Measurements from ENCODE around the gene MIPEP. TPM values are rescaled to one million over a fixed set of nuclear protein-coding genes. Genes with fewer than 3 reads are reported as not detected.
A peak's percentile ranks its signal among the peaks of the same experiment; 100 is the strongest.
"Not testable (repeated sequence)": the region's sequence is repeated elsewhere in the genome, so short reads cannot be mapped to it uniquely, and the experiment has no call there.

The MIPEP gene
- total RNA-seq, 1 donor from 2014 or later = 48.9 TPM

DNA sequence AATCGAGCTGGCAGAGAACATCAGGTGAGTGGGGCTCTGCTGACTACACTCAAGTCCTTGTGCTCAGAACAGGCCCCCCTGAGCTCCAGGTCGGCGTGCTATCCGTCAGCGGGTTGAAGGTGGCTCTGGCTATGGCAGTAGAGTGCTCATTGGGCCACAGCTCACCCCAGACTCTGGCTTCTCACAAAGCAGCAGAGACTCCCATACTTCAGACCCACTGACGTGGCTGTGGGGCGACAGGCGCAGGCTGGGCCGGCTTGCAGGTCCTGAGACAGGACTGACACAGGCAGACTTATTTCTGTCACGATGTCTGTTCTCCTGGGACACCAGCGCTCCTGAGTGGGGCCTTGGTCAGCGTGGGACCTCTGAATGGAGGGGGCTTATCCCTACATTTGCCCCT lies 5.5 kb upstream of the MIPEP start:
- DNase-seq; ATAC-seq; intact Hi-C loops (cut with micrococcal nuclease): not testable (repeated sequence)

DNA sequence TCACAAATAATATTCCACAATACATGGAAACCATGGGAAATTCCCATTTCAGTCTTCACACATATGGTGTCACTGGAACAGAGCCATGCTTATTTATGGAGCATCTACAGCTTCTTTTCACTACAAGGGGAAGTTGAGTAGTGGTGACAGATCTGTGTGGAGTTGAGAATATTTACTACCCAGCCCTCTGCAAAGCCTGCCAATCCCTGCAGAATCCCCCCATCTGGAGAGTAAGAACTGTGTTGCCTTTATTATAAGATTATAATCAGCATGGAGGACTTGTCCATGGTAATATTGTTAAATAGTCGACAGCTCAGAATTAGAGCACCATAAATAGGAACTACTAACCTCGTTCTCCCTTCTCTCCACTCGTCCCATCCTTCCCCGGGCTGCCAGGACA lies 4.6 kb upstream of the MIPEP start:
- intact Hi-C loops (cut with micrococcal nuclease); ATAC-seq; DNase-seq: not testable (repeated sequence)

DNA sequence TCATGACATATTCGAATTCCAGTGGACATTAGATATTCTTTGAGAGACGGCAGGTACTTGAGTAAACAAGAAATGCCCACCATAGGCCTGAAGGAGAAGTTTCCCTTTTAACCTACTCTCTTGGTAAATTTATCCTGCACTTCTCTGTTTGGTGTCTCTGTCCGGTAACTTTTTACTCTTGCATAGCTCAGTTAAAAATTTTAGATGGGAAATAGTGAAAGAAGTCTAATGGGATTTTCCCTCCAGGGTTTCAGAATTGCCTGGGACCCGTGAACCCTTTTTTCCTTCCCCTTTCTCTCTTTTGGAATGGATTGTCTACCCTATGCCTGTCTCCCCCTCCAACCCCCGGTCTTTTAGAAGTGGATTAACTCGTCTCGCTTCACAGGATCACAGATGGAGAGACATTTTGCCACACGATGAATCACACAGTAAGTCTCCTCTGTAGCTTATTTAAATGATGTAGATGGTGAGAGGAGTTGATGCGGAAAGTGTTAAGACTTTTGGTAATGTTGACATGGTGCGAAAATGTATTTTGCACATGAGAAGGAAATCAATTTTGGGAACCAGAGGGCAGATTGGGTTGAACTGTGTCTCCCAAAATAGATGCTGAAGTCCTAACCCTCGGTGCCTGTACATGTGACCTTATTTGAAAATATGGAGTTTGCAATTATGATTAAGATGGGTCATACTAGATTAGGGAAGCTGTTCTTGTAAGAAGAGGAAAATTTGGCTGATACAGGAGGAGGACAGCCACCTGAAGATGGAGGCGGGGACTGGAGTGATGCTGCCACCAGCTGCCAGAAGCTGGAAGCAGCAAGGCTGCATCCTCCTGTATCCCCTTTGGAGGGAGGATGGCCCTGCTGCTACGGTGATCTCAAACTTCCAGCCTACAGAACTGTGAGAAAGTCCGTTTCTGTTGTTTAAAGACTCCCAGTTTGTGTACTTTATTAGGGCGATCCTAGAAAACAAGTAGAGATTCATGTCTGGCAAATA lies 711 bp upstream of the MIPEP start:
- DNase-seq (no peak), ATAC-seq (no peak)
- intact Hi-C loops (cut with micrococcal nuclease) = no loop called here

DNA sequence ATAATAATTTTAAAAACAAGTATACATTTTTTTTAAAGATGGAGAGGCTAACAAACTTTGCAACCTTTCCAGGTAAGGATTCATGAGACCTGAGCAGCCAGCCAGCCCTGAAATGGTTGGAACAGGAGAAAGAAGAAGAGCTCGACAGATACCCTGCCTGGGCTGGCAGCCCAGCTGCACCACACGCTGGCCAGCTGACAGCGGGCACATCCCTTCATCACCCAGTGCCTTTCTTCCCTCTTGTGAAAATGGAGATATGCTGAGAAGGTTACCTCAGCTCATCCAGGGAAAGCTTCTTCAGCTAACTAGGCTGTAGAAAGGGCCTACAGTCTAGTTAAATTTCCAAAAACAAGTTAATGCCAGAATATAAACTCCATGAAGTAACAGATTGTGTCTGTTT lies 4.8 kb downstream of the MIPEP start:
- DNase-seq; intact Hi-C loops (cut with micrococcal nuclease); ATAC-seq: not testable (repeated sequence)

DNA sequence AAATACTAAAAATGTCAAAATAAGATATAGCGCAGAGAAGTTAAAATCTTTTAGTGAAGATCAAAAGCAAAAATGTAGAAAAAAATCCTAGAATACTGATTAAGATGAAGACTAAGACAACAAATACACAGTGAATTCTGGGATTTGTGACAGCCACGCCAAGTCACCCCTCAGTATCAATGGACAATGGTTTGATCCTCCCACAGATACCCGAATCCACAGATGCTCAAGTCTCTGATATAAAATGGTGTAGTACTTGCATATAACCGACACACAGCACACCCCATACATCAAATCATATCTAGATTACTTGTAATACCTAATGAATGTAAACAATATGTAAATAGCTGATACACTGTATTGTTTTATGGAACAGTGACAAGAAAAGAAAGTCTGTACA lies 5.9 kb downstream of the MIPEP start:
- no peak for ATAC-seq
- DNase-seq = no peak
- intact Hi-C loops (cut with micrococcal nuclease) = no loop called here

DNA sequence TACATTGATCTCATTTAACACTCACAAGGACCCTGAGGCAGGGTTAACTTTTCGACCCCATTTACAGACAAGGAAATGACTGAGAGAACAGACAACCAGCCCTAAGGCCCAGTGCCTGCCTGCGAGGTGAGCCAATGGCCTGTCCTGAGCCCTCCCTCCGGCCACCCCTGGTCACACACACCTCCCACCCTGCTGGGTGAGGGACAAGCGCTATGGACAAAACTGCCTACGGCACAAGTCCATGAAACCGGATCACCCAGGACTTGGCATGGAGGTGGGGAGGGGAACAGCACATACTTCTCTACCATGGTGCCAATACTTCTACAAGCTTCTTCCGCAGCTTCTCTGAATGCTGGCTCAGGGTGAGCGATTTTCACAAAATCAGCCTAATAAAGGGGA lies 7.8 kb downstream of the MIPEP start:
- intact Hi-C loops (cut with micrococcal nuclease); ATAC-seq; DNase-seq: not testable (repeated sequence)

DNA sequence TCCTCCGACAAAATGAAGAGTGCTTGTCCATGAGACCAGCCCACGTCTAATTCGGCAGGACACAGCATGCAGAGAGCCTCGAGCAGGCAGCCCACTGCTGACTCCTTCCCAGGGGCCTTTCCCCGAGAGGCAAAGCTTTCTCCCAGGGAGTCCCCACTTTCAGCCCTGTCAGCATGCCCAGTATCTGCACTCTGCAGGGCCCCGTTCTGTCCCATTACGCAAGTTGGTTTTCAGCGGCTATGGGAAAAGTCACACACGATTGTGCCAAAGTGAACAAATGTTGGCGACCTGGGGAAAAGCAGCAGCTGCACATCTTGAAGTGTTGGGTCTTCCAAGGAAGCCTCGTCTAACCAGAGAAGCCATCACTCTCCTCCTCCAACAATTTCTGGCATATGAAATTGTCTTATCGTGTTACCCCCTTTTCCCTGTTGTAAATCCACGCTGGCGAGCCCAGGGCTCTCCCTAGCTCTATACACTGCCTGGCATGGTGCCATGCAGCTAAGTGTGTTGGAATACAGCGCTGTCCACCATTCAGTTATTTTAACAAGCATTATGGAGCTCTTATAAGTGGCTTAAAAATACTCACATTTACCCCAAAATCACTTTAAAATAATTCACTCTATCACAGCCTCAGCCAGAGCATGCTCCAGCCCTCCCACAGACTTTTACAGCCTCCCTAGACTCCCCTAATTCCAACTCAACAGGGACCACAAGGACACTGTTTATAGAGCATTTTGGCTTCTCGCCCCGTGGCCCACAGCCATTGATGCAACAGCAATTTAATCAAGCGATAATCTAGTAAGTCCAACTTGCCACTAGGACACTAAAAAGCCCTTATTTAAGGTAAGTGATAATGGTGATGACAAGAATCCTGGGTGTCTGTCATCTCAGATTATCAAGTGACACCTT lies 8.5 kb downstream of the MIPEP start:
- DNase-seq; ATAC-seq; intact Hi-C loops (cut with micrococcal nuclease): not testable (repeated sequence)

DNA sequence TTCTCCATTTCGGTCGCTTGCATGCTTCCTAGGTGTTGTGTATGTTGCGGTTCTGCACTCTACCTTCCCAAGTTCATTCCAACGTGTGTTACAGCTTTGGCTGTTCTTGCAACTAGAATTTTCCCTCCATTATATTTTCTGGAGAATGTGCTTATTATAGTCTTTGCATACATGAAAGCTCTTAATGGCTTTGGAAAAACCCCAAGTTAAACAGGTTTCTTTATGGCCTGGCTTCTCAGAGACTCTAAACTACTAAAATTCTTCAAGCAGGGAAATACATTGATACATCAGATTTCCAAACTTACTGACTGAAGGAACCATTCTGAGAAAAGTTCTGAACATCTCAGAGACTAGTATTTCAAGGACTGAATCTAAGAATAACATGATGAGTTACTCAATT lies 11.9 kb downstream of the MIPEP start:
- intact Hi-C loops (cut with micrococcal nuclease) = loop anchor here (10.0 kb wide), 1 partner anchor 162 kb away; no protein-coding TSS in a partner anchor
- ATAC-seq (no peak), DNase-seq (no peak)

DNA sequence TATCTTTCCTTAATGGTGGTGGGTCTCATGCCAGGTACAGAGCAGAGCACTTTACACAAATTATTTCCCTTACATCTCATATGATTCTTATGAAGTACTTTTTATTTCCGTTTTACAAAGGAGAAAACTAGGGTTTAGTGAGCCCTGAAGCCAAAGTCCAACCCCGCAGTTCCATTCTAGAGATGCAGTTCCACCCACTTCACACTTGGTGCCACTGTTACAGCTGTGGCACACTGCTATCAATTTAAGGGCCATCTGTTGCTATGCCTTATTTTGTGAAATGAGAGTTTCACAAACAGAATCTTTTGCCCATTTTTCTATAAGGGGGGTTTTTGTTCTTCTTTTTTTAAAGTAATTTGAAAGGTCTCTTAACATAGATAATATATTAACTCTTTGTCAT lies 12.9 kb downstream of the MIPEP start:
- intact Hi-C loops (cut with micrococcal nuclease) = loop anchor here (10.0 kb wide), 1 partner anchor 161 kb away; no protein-coding TSS in a partner anchor
- no peak for ATAC-seq
- DNase-seq = no peak

DNA sequence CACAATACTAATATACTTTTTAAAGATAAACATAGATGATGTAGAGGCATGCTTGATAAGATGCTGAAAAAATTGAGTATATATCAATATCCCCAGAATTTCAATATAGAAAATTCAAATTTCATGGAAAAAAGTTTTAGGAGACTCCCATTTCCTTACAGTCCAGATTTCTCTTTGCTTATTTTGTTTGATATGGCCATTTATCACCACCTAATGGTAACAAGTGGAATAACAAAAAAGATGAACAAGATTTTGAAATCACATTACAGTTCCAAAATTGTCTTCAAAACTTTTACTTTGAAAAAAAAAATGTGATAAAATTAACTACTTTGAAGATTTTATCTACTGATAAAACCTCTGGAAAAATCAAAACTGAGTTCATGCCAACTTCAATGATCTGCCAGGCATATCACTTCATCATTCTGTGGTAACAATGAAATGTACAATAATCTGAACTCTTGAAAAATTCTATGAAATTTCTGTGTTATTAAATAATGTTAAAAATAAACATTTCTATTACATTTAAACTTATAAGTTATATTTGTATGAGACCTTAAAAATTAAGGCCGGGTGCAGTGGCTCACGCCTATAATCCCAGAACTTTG lies 17.5 kb downstream of the MIPEP start:
- intact Hi-C loops (cut with micrococcal nuclease) = loop anchor here (5.0 to 10.0 kb wide), 2 partner anchors 157 to 404 kb away; no protein-coding TSS in a partner anchor
- ATAC-seq (peak; percentile 41), DNase-seq (no peak)

DNA sequence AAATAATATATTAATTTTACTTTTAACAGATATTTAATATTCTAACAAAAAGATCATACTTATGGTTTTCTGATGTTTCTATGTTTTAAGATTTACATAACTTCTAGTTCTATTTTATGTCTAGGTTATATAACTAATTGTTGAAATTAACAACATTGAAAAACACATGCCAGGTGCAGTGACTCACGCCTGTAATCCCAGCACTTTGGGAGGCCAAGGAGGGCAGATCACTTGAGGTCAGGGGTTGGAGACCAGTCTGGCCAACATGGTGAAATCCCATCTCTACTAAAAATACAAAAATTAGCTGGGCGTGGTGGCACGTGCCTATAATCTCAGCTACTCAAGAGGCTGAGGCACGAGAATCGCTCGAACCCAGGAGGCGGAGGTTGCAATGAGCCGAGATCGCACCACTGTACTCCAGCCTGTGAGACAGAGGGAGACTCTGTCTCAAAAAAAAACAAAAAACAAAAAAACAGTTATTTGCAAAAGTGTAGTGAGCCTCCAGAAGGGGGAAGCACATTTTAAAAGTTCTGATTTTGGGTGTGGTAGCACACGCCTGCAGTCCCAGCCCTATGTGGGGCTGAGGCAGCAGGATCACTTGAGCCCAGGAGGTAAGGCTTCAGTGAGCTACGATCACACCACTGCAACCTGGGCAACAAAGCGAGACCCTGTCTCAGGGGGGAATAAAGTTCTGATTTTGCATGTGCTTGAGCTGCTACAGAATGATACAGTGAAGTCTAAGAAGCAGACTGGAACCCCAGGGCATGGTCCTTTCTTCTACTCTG lies 18.7 kb downstream of the MIPEP start:
- DNase-seq (no peak), ATAC-seq (no peak)
- intact Hi-C loops (cut with micrococcal nuclease) = loop anchor here (5.0 to 10.0 kb wide), 2 partner anchors 156 to 403 kb away; no protein-coding TSS in a partner anchor

DNA sequence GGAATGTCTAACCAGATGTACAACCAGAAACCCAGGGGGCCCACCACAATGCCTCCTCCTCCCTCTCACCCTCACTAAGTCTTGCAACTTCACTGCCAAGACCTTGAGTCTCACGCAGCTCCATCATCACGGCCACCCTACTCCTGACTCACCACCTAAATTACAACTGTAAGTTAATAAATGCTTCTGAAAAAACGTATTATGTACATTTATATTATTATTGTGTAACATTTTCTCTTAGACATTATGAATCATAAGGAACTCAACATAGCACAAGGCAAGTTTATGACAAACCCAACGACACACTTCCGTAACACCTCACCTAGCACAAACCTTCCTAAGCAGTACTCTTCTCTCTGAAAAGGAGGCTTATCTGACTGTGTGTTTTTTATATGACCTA lies 20.7 kb downstream of the MIPEP start:
- DNase-seq = no peak
- intact Hi-C loops (cut with micrococcal nuclease) = no loop called here
- no peak for ATAC-seq

DNA sequence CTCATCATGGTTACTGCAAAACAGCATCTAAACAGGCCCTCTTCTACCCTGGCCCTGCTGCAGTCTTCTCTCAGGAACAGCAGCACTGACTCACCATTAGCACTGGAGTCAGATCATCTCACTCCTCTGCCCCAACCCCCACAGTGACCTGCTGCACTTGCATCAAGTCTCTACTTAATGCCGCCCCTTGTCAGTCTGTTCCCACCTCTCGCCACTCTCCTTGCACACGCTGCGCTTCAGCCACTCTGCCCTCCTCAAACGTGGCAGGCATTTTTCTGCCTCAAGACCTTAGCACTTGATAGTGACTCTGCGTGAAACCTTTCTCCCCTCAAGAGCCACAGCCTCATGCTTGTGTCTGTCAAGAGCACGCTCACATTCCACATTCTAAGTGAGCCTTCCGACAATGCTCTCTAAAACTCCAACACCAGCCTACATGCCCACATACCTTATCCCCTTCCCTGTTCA lies 22.1 kb downstream of the MIPEP start:
- ATAC-seq (no peak), DNase-seq (no peak)
- intact Hi-C loops (cut with micrococcal nuclease) = no loop called here

DNA sequence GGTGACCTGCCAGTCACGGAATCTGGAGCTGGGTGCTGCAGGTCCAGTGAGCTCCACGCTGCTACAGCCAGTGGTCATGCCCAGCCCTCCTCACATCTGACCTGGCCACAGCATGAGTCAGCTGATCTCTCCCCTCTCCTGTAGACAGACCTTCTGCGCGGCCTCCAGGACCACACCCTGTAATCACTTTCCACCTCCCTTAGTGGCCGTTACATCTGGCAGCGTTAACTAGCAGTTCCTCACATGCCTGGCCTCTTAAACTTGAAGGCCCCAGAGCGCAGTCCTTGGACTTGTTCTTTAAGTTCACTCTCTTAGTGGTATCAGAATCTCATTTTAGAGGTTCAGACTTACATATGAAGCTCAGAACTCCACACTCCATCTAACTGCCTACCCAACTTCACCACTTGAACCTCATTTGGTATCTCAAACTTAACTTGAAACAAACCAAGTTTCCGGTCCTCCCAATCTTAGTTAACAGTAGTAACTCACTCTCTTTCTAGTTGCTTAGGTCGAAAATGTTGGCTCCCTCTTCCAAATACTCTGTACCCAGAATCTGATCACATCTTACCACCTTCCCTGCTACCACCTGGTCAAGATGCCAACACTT lies 22.7 kb downstream of the MIPEP start:
- intact Hi-C loops (cut with micrococcal nuclease) = no loop called here
- DNase-seq = no peak
- no peak for ATAC-seq

DNA sequence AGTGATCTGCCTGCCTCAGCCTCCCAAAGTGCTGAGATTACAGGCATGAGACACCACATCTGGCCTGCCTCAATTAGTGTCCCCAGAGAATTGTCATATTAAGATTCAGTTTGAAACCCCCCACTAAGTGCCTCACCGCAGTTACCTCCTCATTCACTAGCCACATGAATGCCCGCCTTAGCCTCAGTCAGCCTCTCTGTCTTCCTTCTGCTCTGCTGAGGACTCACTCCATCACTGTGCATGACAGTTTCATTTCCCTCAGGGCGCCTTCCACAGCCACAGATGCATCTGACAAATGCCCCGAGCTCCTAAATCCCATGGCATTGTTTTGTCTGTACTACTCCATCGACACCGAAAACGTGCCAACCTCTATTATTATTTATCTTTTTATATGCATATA lies 23.3 kb downstream of the MIPEP start:
- ATAC-seq = no peak
- intact Hi-C loops (cut with micrococcal nuclease) = no loop called here
- DNase-seq = no peak

DNA sequence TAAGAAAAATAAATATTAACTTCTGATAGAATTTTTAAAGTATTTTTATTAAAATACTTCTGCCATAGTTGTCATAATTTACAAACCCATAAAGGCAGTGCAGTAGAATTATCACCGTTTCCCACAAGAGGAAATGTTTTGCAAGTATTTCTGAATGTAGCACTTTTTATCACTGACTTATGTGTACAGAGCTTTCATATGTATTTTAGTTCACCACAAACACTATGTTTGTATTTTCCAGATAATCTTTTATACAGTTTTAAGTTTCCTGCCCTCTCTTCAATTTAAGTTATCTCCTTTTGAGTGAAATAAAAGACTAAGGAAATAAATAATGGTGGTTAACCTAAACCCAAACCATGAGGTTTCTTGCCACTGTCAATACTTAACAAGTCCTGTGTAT lies 24.2 kb downstream of the MIPEP start:
- intact Hi-C loops (cut with micrococcal nuclease) = no loop called here
- DNase-seq (no peak), ATAC-seq (no peak)

DNA sequence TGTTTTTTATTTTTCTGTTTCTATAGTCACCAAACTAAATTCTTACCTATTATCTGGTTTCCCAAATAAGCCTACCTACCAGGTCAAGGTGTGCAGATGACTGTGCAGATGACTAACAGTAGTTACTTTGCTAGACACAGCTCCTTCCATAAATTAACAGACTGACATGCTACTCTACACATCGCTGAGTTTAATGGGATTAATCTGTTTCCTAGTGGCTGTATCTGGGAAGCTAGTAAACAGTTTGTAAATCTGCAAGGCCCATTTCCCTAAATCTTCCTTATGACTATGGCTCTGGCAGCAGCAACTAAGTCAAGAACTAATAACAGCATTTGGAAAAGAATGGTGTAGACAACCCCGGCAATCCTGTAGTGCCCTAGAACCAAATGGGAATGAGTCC lies 27.9 kb downstream of the MIPEP start:
- ATAC-seq (no peak), DNase-seq (no peak)
- intact Hi-C loops (cut with micrococcal nuclease) = no loop called here

DNA sequence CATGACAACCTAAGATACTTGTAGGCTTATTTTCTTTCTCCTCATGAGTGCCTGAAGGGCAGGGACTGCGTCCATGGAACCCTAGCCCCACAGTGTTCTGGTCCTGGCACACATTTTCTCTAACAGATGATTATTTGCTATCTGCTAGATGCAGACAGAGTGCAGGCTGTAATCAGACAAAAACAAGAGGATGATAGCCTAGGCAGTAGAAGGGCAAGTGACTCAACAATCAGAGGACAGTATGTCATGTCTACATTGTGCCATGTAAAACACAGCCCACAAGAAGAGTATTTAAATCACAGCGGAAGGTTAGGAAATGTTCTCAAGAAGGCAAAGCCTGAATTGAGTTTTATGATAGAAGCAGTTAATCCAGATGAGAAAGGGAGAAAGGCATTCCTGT lies 29.3 kb downstream of the MIPEP start:
- no peak for DNase-seq
- no peak for ATAC-seq
- intact Hi-C loops (cut with micrococcal nuclease) = no loop called here
